GM18505 (cell line): ENCODE results near the gene PTPRU.

ENCODE experiments used
- ATAC-seq: cut with Tn5 transposase; IDR thresholded peaks from one replicate; pipeline ENCODE4 v1.9.1; 2021; ENCODE audit not compliant: unreplicated experiment
- POLR2A ChIP-seq: IDR thresholded peaks from 4 replicates; pipeline ENCODE4 v1.6.1; 2011; ENCODE audit warnings: borderline replicate concordance; ENCODE audit not compliant: insufficient read depth, insufficient read length; ENCODE audit errors: extremely low read depth

The PTPRU gene

GRCh38 chr1:29320156-29320940 lies 84.0 kb downstream of the PTPRU start:
- TF ChIP-seq POLR2A, result no peak
- ATAC-seq, result no peak

DNA sequence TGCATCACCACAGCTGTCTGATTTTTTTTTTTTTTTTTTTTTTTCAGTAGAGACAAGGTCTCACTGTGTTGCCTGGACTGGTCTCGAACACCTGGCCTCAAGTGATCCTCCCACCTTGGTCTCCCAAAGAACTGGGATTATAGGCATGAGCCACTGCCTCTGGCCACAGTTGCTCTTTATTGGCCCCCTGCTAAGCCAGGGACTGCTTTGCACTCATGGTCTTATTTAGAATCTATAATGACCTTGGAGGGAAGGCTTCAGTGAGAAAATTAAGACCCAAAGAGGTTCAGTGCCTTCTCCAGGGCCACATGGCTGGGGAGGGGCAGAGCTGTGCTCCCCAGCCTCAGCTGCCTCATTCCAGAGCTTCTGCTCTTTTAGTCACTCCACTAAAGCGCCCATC lies 84.9 kb downstream of the PTPRU start:
- ATAC-seq, result no peak
- no peak for TF ChIP-seq POLR2A

DNA sequence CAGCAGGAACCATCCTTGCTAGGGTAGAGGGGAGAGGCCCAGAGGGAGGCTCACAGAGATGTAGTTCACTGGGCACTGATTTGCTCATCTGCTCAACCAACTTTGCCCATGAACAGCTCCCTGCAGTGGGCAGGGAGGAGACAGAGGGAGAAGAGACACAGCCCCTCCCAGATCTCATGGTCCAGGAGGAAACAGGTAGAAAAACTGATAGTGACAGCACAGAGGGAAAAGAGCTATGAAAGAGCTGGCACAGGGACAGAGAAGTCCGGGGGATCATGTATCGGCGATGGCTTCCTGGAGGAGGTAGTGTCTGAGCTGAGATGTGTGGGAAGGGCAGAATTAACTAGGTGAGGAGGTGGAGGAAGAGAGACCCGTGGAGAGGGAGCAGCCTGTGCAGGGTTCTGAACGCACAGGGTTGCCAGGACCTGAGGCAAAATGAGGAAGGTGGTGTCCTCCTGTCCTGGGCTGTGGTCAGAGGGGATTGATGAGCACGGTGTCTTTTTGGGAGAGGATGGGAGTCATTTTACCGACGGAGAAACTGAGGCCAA lies 85.9 kb downstream of the PTPRU start:
- no peak for TF ChIP-seq POLR2A
- no peak for ATAC-seq

DNA sequence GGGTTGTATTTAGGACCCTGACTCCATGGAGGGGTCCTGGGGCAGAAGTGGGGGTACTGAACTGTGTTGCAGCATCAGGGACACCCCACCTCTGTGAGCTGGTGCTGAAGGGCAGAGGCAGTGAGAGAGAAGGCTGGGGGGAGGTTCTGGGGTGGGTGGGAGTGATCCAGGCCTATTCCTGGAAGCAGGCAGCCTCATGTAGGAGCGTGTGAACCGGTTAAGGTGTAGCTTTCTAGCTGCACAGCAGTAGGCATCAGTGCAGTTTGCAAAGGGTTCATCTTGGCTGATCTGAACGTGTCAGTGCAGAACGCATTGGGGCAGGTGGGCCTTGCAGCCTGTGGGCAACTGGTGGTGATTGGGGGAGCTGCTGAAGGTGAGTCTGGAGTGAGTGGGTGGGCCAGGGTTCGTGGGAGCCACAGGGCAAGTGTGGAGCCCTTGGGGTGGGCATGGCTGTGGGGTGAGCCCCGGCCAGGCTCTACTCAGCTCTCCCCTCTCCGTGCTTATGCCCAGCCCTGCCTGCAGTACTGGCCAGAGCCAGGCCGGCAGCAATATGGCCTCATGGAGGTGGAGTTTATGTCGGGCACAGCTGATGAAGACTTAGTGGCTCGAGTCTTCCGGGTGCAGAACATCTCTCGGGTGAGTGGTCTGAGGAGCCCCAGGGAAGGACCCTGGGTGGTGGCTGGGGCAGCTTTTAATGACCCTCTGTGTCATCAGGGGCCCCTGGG lies 86.7 kb downstream of the PTPRU start:
- no peak for ATAC-seq
- no peak for TF ChIP-seq POLR2A

GRCh38 chr1:29323636-29324035 lies 87.3 kb downstream of the PTPRU start:
- no peak for TF ChIP-seq POLR2A
- no peak for ATAC-seq

GRCh38 chr1:29324202-29324601 lies 87.9 kb downstream of the PTPRU start:
- no peak for ATAC-seq
- TF ChIP-seq POLR2A, result no peak

GRCh38 chr1:29324771-29325351 lies 88.5 kb downstream of the PTPRU start:
- TF ChIP-seq POLR2A, result no peak

DNA sequence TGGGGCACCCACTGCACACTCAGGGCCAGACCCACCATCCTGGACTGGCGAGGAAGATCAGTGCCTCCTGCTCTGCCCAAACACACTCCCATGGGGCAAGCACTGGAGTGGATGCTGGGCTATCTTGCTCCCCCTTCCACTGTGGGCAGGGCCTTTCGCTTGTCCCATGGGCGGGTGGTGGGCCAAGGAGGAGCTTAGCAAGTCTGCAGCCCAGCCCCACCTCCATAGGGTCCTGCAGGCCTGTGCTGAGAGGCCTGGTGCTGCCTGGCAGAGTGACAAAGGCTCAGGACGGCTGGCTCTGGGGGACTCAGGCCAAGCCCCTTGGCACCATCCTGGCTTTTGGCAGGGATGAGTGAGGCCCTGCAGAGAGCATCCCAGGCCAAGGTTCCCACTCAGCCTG lies 89.4 kb downstream of the PTPRU start:
- no peak for ATAC-seq
- no peak for TF ChIP-seq POLR2A

More at GRCh38 chr1:29324771-29325351, 88.5 kb downstream of the PTPRU start:
- no peak for ATAC-seq

DNA sequence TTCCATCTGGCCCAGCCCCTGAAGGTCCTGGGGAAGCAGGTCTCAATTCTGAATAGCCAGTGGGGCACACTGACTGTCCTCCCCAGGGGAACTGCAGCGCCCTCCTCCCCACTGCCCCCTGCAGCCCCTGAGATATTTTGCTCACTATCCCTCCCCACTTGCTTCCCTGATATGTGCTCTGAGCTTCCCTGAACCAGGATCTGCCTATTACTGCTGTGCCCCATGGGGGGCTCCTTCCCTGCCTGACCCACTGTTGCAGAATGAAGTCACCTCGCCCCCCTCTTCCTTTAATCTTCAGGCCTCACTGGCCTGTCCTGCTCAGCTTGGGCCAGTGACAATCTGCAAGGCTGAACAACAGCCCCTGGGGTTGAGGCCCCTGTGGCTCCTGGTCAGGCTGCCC lies 89.8 kb downstream of the PTPRU start:
- no peak for TF ChIP-seq POLR2A
- ATAC-seq, result no peak

GRCh38 chr1:29327223-29327935 lies 91.1 kb downstream of the PTPRU start:
- TF ChIP-seq POLR2A, result no peak
- ATAC-seq, result no peak

- ATAC-seq, result no peak
- TF ChIP-seq POLR2A, result no peak
Observed at GRCh38 chr1:29329022-29329775, 92.9 kb downstream of the PTPRU start.

DNA sequence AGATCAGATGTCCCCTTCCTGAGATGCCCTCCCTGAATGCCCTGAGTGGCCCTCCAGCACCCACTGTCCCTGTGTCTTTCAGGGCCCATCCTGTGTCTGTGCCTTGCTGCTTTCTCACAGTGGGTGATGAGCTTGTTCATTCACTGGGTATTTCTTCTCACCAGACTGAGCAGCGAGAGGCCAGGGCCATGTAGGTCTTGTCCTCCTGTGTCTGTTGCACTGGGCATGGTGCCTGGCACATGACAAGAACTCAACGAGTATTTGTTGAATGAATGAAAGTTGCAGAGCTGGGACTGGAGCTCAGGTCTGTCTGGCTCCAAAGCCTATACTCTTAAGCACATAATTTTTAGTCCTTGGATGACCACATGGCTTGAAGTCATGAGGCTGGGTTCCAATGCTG lies 93.8 kb downstream of the PTPRU start:
- TF ChIP-seq POLR2A, result no peak
- ATAC-seq, result no peak
